H1 (cell line): ENCODE measurements around the gene CELA2A. TPM values are rescaled to one million over a fixed set of nuclear protein-coding genes. Genes with fewer than 3 reads are reported as not detected.

Experiments
- CTCF ChIA-PET: fragments of 300-600 bp; sonication (Branson Sonifier 250); formaldehyde crosslinking; loops from one replicate; lab custom pipeline; 2021; ENCODE audit not compliant: partially characterized antibody; lab: Charles Lee
- POLR2A ChIA-PET: fragments of 300-600 bp; sonication (Branson Sonifier 250); formaldehyde crosslinking; loops from one replicate; lab custom pipeline; 2021; ENCODE audit warnings: inconsistent platforms; ENCODE audit not compliant: partially characterized antibody; lab: Charles Lee
- DNase-seq, 2 experiments: peaks; one replicate each; pipeline versions ENCODE4 v3.0.0 to v3.0.0-alpha.2; 2010 to 2022; ENCODE audit warnings: low spot score in 2 of 2, low read depth in 1 of 2, mixed read lengths in 1 of 2
- FAIRE-seq: peaks from 2 replicates; lab custom pipeline; 2011; peaks lifted over from hg19 to GRCh38; lab: Jason Lieb, UNC
- H2AFZ ChIP-seq: 2 replicates; pipeline ENCODE4 v1.8.1; 2012; ENCODE audit warnings: low read length, inconsistent platforms
- H2AK5ac ChIP-seq: 2 replicates; pipeline ENCODE4 v1.6.1; 2013; ENCODE audit warnings: low read depth, low read length
- H2BK120ac ChIP-seq: replicated peaks from 2 replicates; pipeline ENCODE3; 2013; ENCODE audit warnings: low read depth, low read length, inconsistent platforms
- H2BK12ac ChIP-seq: 2 replicates; pipeline ENCODE4 v1.6.1; 2013; ENCODE audit warnings: low read depth, low read length
- H2BK15ac ChIP-seq: 2 replicates; pipeline ENCODE4 v1.6.1; 2013; ENCODE audit warnings: low read length
- H2BK20ac ChIP-seq: 2 replicates; pipeline ENCODE4 v1.6.1; 2013; ENCODE audit warnings: low read length
- H2BK5ac ChIP-seq: 2 replicates; pipeline ENCODE4 v1.6.1; 2013; ENCODE audit warnings: low read depth, low read length
- H3K14ac ChIP-seq: 2 replicates; pipeline ENCODE4 v1.6.1; 2013; ENCODE audit warnings: inconsistent platforms; ENCODE audit not compliant: insufficient read length
- H3K18ac ChIP-seq: 2 replicates; pipeline ENCODE4 v1.6.1; 2013; ENCODE audit warnings: low read length; ENCODE audit errors: extremely low read depth
- H3K23ac ChIP-seq: 2 replicates; pipeline ENCODE4 v1.6.1; 2013; ENCODE audit warnings: inconsistent platforms; ENCODE audit not compliant: insufficient read length
- H3K23me2 ChIP-seq: 2 replicates; pipeline ENCODE4 v1.6.1; 2013; ENCODE audit warnings: low read depth, low read length
- H3K27ac ChIP-seq: 2 replicates; pipeline ENCODE4 v1.6.1; 2011; ENCODE audit warnings: low read depth, low read length, inconsistent platforms
- H3K27me3 ChIP-seq, 4 experiments: replicated peaks in 1 of 4; 1 replicate in 1 of 4; 2 replicates in 3 of 4; pipeline versions ENCODE4 v1.6.1 to v1.8.1; 2011 to 2013; ENCODE audit warnings: low read length in 3 of 4, mild to moderate bottlenecking in 3 of 4, inconsistent platforms in 2 of 4, mixed read lengths in 2 of 4, moderate library complexity in 1 of 4; ENCODE audit not compliant: control insufficient read depth in 3 of 4, insufficient read depth in 3 of 4; ENCODE audit errors: extremely low read depth in 1 of 4
- H3K36me3 ChIP-seq, 4 experiments: 2 replicates each; pipeline versions ENCODE4 v1.6.1 to v1.8.1; 2011 to 2013; ENCODE audit warnings: mild to moderate bottlenecking in 4 of 4, low read length in 3 of 4, moderate library complexity in 2 of 4, control low read depth in 1 of 4, inconsistent platforms in 1 of 4; ENCODE audit not compliant: insufficient read depth in 4 of 4, control insufficient read depth in 2 of 4
- H3K4ac ChIP-seq: replicated peaks from 2 replicates; pipeline ENCODE3; 2013; ENCODE audit warnings: low read length, low read depth, mixed read lengths, inconsistent platforms; ENCODE audit not compliant: insufficient read length
- H3K4me1 ChIP-seq, 4 experiments: replicated peaks in 1 of 4; 1 replicate in 1 of 4; 2 replicates in 3 of 4; pipeline versions ENCODE4 v1.6.1 to v1.8.1; 2011 to 2013; ENCODE audit warnings: low read length in 3 of 4, inconsistent platforms in 2 of 4, mixed read lengths in 1 of 4; ENCODE audit not compliant: insufficient read depth in 4 of 4, control insufficient read depth in 3 of 4
- H3K4me2 ChIP-seq, 2 experiments: 2 replicates each; pipeline versions ENCODE4 v1.6.1 to v1.8.1; 2011 to 2013; ENCODE audit warnings: low read depth in 2 of 2, low read length in 2 of 2, control low read depth in 1 of 2, inconsistent platforms in 1 of 2, mild to moderate bottlenecking in 1 of 2; ENCODE audit not compliant: insufficient read depth in 1 of 2
- H3K4me3 ChIP-seq, 4 experiments: fragments of 200-600, 300-600 bp in 1 of 4; sonication (generic), shearing (Covaris generic), sonication (Bioruptor Twin) in 1 of 4; 2 replicates each; pipeline versions ENCODE4 v1.5.1 to v1.8.1; 2011 to 2016; ENCODE audit warnings: low read length in 4 of 4, low read depth in 3 of 4, control low read depth in 2 of 4, inconsistent platforms in 2 of 4, mild to moderate bottlenecking in 2 of 4, mixed read lengths in 1 of 4, moderate library complexity in 1 of 4; ENCODE audit not compliant: insufficient read depth in 2 of 4; ENCODE audit errors: extremely low read depth in 1 of 4
- H3K56ac ChIP-seq: replicated peaks from 2 replicates; pipeline ENCODE3; 2013; ENCODE audit warnings: low read depth, mild to moderate bottlenecking, mixed read lengths, low read length, inconsistent platforms; ENCODE audit not compliant: insufficient read length
- H3K79me1 ChIP-seq: 2 replicates; pipeline ENCODE4 v1.6.1; 2013; ENCODE audit warnings: low read depth, low read length, control low read depth
- H3K79me2 ChIP-seq, 2 experiments: 2 replicates each; pipeline versions ENCODE4 v1.6.1 to v1.8.1; 2012 to 2013; ENCODE audit warnings: low read length in 2 of 2, mild to moderate bottlenecking in 2 of 2, inconsistent platforms in 1 of 2; ENCODE audit not compliant: insufficient read depth in 2 of 2, control insufficient read depth in 1 of 2
- H3K9ac ChIP-seq, 4 experiments: replicated peaks in 1 of 4; 1 replicate in 1 of 4; 2 replicates in 3 of 4; pipeline versions ENCODE4 v1.6.1 to v1.8.1; 2011 to 2013; ENCODE audit warnings: low read depth in 3 of 4, low read length in 3 of 4, control low read depth in 2 of 4, mild to moderate bottlenecking in 2 of 4, moderate library complexity in 2 of 4, inconsistent platforms in 1 of 4; ENCODE audit errors: extremely low read depth in 1 of 4
- H3K9me3 ChIP-seq, 2 experiments: 2 replicates each; pipeline versions ENCODE4 v1.6.1 to v1.8.1; 2012 to 2013; ENCODE audit warnings: mild to moderate bottlenecking in 2 of 2, moderate library complexity in 2 of 2, control low read depth in 1 of 2, inconsistent platforms in 1 of 2, low read depth in 1 of 2, low read length in 1 of 2, mixed read lengths in 1 of 2; ENCODE audit not compliant: insufficient read depth in 2 of 2
- H4K20me1 ChIP-seq, 2 experiments: replicated peaks in 1 of 2; 2 replicates each; pipeline versions ENCODE3 to v1.8.1; 2011 to 2013; ENCODE audit warnings: inconsistent platforms in 2 of 2, low read length in 2 of 2, mild to moderate bottlenecking in 1 of 2; ENCODE audit not compliant: insufficient read depth in 2 of 2, control insufficient read depth in 1 of 2
- H4K5ac ChIP-seq: 2 replicates; pipeline ENCODE4 v1.6.1; 2013; ENCODE audit warnings: low read length, low read depth, mixed read lengths, inconsistent platforms; ENCODE audit not compliant: insufficient read length
- H4K8ac ChIP-seq: 2 replicates; pipeline ENCODE4 v1.8.0; 2013; ENCODE audit warnings: mild to moderate bottlenecking, moderate library complexity, low read length, inconsistent platforms; ENCODE audit not compliant: insufficient read depth; ENCODE audit errors: extremely low read depth
- H4K91ac ChIP-seq: replicated peaks from 2 replicates; pipeline ENCODE3; 2013; ENCODE audit warnings: low read length, mixed read lengths, inconsistent platforms; ENCODE audit not compliant: insufficient read length
- GABPA ChIP-seq: IDR thresholded peaks from 2 replicates; pipeline ENCODE4 v1.6.1; 2011; ENCODE audit warnings: mild to moderate bottlenecking, low read length, moderate library complexity, borderline replicate concordance; ENCODE audit not compliant: insufficient read depth
- MAFK ChIP-seq: IDR thresholded peaks from 2 replicates; pipeline ENCODE4 v1.6.1; 2012; ENCODE audit warnings: low read depth, mild to moderate bottlenecking, improper control_type of control experiment, low read length
- POLR2AphosphoS5 ChIP-seq: IDR thresholded peaks from 2 replicates; pipeline ENCODE4 v1.6.1; 2011; ENCODE audit warnings: low read depth, low read length
- POU5F1 ChIP-seq: IDR thresholded peaks from 2 replicates; pipeline ENCODE4 v1.6.1; 2011; ENCODE audit warnings: low read depth, mild to moderate bottlenecking, low read length, moderate library complexity
- RBBP5 ChIP-seq: IDR thresholded peaks from 2 replicates; pipeline ENCODE4 v1.7.1; 2012; ENCODE audit warnings: low read depth, mild to moderate bottlenecking, inconsistent platforms, low read length, moderate library complexity, borderline replicate concordance
- SP1 ChIP-seq: IDR thresholded peaks from 2 replicates; pipeline ENCODE4 v1.6.1; 2011; ENCODE audit warnings: low read depth, low read length
- SUZ12 ChIP-seq: fragments of 200-600 bp; sonication (generic); IDR thresholded peaks from 2 replicates; pipeline ENCODE4 v1.6.1; 2012; ENCODE audit warnings: mild to moderate bottlenecking, inconsistent platforms, low read length, moderate library complexity, mixed read lengths
- TAF1 ChIP-seq: IDR thresholded peaks from 2 replicates; pipeline ENCODE4 v1.6.1; 2011; ENCODE audit warnings: mild to moderate bottlenecking, low read depth, low read length
- TAF7 ChIP-seq: optimal IDR thresholded peaks from 2 replicates; pipeline ENCODE3; 2011; ENCODE audit warnings: low read depth, mild to moderate bottlenecking, inconsistent platforms, low read length, moderate library complexity, borderline replicate concordance
- WGBS, 2 experiments: shearing (Covaris generic) in 1 of 2; methylation state at CpG; one replicate each; pipeline versions ENCODE4 v1.1.6 to v1.1.7; 2013 to 2015; ENCODE audit warnings: low lambda C conversion rate in 2 of 2, mixed read lengths in 2 of 2, inconsistent platforms in 1 of 2, low coverage in 1 of 2, missing lambda C conversion rate in 1 of 2; ENCODE audit not compliant: insufficient replicate concordance in 2 of 2, insufficient coverage in 1 of 2, insufficient read length in 1 of 2; ENCODE audit errors: extremely low coverage in 1 of 2, missing lambda C conversion rate in 1 of 2; 5-methylcytosine and 5-hydroxymethylcytosine counted together
- polyA plus RNA-seq, 7 experiments: library from polyadenylated mRNA; depleted of rRNA in 3 of 7; stranded (reverse) in 5 of 7; unstranded in 2 of 7; fragments of >200 nt in 5 of 7; fragments of 200-250 nt in 2 of 7; gene quantifications; 1 replicate in 5 of 7; 2 replicates in 1 of 7; 4 replicates in 1 of 7; pipeline versions ENCODE4 v1.2.1 to v1.2.3, GENCODE V29; 2011 to 2013; ENCODE audit warnings: missing spikeins in 2 of 7, mixed read lengths in 2 of 7
- total RNA-seq: library from RNA; stranded (reverse); fragmentation: NEBNext Ultra II Directional; extraction: Animal tissue kit (Norgen Biotek cat#: 25700); gene quantifications from 2 replicates; pipeline ENCODE4 v1.2.1, GENCODE V29; 2021
- TF ChIP-seq, protein P1 (sequence below): IDR thresholded peaks from 2 replicates; pipeline ENCODE4 v1.6.1; 2011; ENCODE audit warnings: low read depth, mild to moderate bottlenecking, low read length; ENCODE audit not compliant: insufficient read depth

Gene CELA2A
- total and polyA plus RNA-seq, 2 of the 8 experiments (the other 6 are each of a cell fraction or from before 2014, with no cell fraction given), result not detected

DNA sequence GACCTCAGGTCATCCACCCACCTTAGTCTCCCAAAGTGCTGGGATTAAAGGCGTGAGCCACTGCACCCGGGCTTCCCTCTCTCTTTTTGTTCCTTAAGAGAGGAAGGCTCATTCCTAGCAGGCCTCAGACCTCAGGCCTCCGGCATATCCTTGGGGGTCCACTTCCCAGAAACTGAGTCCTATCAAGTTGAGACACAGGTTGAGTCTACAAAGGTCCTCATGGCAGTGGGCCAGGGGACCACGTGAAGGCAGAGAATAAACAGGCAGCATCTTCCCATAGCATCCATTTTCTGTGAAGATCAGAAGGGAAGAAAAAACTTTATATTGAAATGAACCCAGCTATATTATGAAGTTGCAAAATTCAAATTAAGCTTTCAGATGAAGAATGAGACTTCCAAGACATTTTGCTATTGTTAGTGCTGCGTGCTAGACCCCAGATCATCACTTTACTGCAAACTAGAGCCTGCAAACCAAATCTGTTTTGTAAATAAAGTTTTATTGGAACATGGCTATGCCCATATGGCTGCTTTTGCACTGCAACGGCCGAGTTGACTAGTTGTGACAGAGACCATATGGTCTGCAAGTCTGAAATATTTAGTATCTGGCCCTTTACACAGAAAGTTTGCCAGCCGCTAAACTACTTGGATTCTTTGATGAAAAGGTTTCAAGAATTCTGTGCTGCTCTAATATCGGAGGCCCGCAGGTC, 3.5 kb upstream of the CELA2A start:
- POLR2A ChIA-PET, result no interaction called here
- DNase-seq, result no peak

More for the DNA sequence above, 3.5 kb upstream of the CELA2A start:
- H3K4me3 ChIP-seq, result no peak overlapping the region
- H3K27ac ChIP-seq, result no peak overlapping the region
- no peak overlapping the region for H4K8ac ChIP-seq
- H2AFZ ChIP-seq, result no peak overlapping the region
- H3K4me1 ChIP-seq, result no peaks in the 10 kb centered on the region
- no peak overlapping the region for H3K4me2 ChIP-seq
- H2BK15ac ChIP-seq, result no peak overlapping the region
- H3K23ac ChIP-seq, result no peak overlapping the region
- no peak overlapping the region for H3K18ac ChIP-seq
- no peak overlapping the region for H2BK20ac ChIP-seq
- no peak overlapping the region for H3K14ac ChIP-seq
- H2BK5ac ChIP-seq, result no peak overlapping the region
- H3K9me3 ChIP-seq, result no peaks in the 10 kb centered on the region
- H2BK12ac ChIP-seq, result no peak overlapping the region
- no peak overlapping the region for H4K5ac ChIP-seq
- H2AK5ac ChIP-seq, result no peak overlapping the region
- TF ChIP-seq TAF7 (no peak), TAF1 (no peak), SUZ12 (no peak), POLR2AphosphoS5 (no peak), MAFK (no peak), POU5F1 (no peak), GABPA (no peak), SP1 (no peak), RBBP5 (no peak)
- TF ChIP-seq, protein P1, sequence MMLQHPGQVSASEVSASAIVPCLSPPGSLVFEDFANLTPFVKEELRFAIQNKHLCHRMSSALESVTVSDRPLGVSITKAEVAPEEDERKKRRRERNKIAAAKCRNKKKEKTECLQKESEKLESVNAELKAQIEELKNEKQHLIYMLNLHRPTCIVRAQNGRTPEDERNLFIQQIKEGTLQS, result no peak
- H3K27me3 ChIP-seq, result no peaks in the 10 kb centered on the region
- CTCF ChIA-PET, result interaction anchor here (0.6 to 0.7 kb wide), 2 partner anchors 32 to 304 kb away, joined by 3 read pairs; no protein-coding TSS in a partner anchor
- no peaks in the 10 kb centered on the region for H3K36me3 ChIP-seq
- H2BK120ac ChIP-seq, result no peak overlapping the region
- no peak overlapping the region for H4K91ac ChIP-seq
- H3K4ac ChIP-seq, result no peak overlapping the region
- no peak for FAIRE-seq
- H3K9ac ChIP-seq, result no peak overlapping the region
- no peaks in the 10 kb centered on the region for H3K79me1 ChIP-seq
- no peaks in the 10 kb centered on the region for H3K79me2 ChIP-seq
- 92% methylated on average over 10 of the region's 10 CpGs; no CpG with 5 or more reads in 1 of the 2 experiments for WGBS, 2 experiments
- H4K20me1 ChIP-seq, result no peaks in the 10 kb centered on the region
- no peaks in the 10 kb centered on the region for H3K23me2 ChIP-seq
- H3K56ac ChIP-seq, result no peak overlapping the region
